ENCODE data around the gene FMN1. TPM values are rescaled to one million over a fixed set of nuclear protein-coding genes. Genes with fewer than 3 reads are reported as not detected.

The FMN1 gene
- total and polyA plus RNA-seq, 2 of the 8 experiments (the other 6 are each of a cell fraction or from before 2014, with no cell fraction given): 0.27 to 3.7 TPM

- H3K79me1 ChIP-seq (ENCODE audit: low read depth, low read length): no peaks in the 10 kb centered on the region
- no peak overlapping the region for H2BK15ac ChIP-seq (ENCODE audit: low read length)
- no peaks in the 10 kb centered on the region for H3K9me3 ChIP-seq (ENCODE audit: insufficient read depth in 2 of 2, low read depth in 1 of 2, low read length in 1 of 2)
- no peak overlapping the region for H3K4me3 ChIP-seq (ENCODE audit: extremely low read depth in 1 of 4, insufficient read depth in 2 of 4, low read depth in 3 of 4, low read length in 4 of 4)
- no peak for TF ChIP-seq SRF (IDR thresholded peaks at IDR 0.05; ENCODE audit: low read depth, low read length)
- TF ChIP-seq BCL11A (IDR thresholded peaks at IDR 0.05; ENCODE audit: low read depth in 2 of 2, low read length in 2 of 2): no peak
- no peak for TF ChIP-seq MAFK (IDR thresholded peaks at IDR 0.05; ENCODE audit: low read depth, low read length)
- TF ChIP-seq, protein P1, sequence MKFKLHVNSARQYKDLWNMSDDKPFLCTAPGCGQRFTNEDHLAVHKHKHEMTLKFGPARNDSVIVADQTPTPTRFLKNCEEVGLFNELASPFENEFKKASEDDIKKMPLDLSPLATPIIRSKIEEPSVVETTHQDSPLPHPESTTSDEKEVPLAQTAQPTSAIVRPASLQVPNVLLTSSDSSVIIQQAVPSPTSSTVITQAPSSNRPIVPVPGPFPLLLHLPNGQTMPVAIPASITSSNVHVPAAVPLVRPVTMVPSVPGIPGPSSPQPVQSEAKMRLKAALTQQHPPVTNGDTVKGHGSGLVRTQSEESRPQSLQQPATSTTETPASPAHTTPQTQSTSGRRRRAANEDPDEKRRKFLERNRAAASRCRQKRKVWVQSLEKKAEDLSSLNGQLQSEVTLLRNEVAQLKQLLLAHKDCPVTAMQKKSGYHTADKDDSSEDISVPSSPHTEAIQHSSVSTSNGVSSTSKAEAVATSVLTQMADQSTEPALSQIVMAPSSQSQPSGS (IDR thresholded peaks at IDR 0.05; ENCODE audit: low read length): no peak
- H3K14ac ChIP-seq (ENCODE audit: insufficient read length): no peak overlapping the region
- H3K4me2 ChIP-seq (ENCODE audit: insufficient read depth in 1 of 2, low read depth in 2 of 2, low read length in 2 of 2): no peak overlapping the region
- no peak overlapping the region for H2AK5ac ChIP-seq (ENCODE audit: low read depth, low read length)
- CTCF ChIA-PET (ENCODE audit: partially characterized antibody): interaction anchor here (1.0 kb wide), 1 partner anchor 46 kb away, joined by 3 read pairs; no protein-coding TSS in a partner anchor
- no peaks in the 10 kb centered on the region for H3K79me2 ChIP-seq (ENCODE audit: control insufficient read depth in 1 of 2, insufficient read depth in 2 of 2, low read length in 2 of 2)
- no peak overlapping the region for H3K56ac ChIP-seq (replicated peaks; ENCODE audit: insufficient read length, low read depth, low read length)
- no peak for FAIRE-seq
- no peak overlapping the region for H2BK5ac ChIP-seq (ENCODE audit: low read depth, low read length)
- no peaks in the 10 kb centered on the region for H4K20me1 ChIP-seq (replicated peaks in 1 of 2; ENCODE audit: control insufficient read depth in 1 of 2, insufficient read depth in 2 of 2, low read length in 2 of 2)
- H3K23ac ChIP-seq (ENCODE audit: insufficient read length): no peak overlapping the region
- H3K27me3 ChIP-seq (replicated peaks in 1 of 4; ENCODE audit: control insufficient read depth in 3 of 4, extremely low read depth in 1 of 4, insufficient read depth in 3 of 4, low read length in 3 of 4): no peaks in the 10 kb centered on the region
- H3K27ac ChIP-seq (ENCODE audit: low read depth, low read length): no peak overlapping the region
- 95% methylated on average over 2 of the region's 2 CpGs; no CpG with 5 or more reads in 1 of the 2 experiments for WGBS, 2 experiments (ENCODE audit: extremely low coverage in 1 of 2, insufficient coverage in 1 of 2, insufficient read length in 1 of 2, insufficient replicate concordance in 2 of 2, low coverage in 1 of 2, low lambda C conversion rate in 2 of 2, missing lambda C conversion rate in 1 of 2)
- no peak overlapping the region for H2BK12ac ChIP-seq (ENCODE audit: low read depth, low read length)
- H3K23me2 ChIP-seq (ENCODE audit: low read depth, low read length): no peaks in the 10 kb centered on the region
- no peak overlapping the region for H2BK120ac ChIP-seq (replicated peaks; ENCODE audit: low read depth, low read length)
- no peak overlapping the region for H2AFZ ChIP-seq (ENCODE audit: low read length)
- H3K18ac ChIP-seq (ENCODE audit: extremely low read depth, low read length): no peak overlapping the region
- H2BK20ac ChIP-seq (ENCODE audit: low read length): no peak overlapping the region
- no peak overlapping the region for H3K9ac ChIP-seq (replicated peaks in 1 of 4; ENCODE audit: extremely low read depth in 1 of 4, low read depth in 3 of 4, low read length in 3 of 4)
- no peak for DNase-seq (ENCODE audit: low read depth in 1 of 2, low spot score in 2 of 2)
- no peak overlapping the region for H3K4ac ChIP-seq (replicated peaks; ENCODE audit: insufficient read length, low read depth, low read length)
- no peaks in the 10 kb centered on the region for H3K4me1 ChIP-seq (replicated peaks in 1 of 4; ENCODE audit: control insufficient read depth in 3 of 4, insufficient read depth in 4 of 4, low read length in 3 of 4)
- no peak overlapping the region for H4K5ac ChIP-seq (ENCODE audit: insufficient read length, low read depth, low read length)
- H4K8ac ChIP-seq (ENCODE audit: extremely low read depth, insufficient read depth, low read length): no peak overlapping the region
- H4K91ac ChIP-seq (replicated peaks; ENCODE audit: insufficient read length, low read length): no peak overlapping the region
- POLR2A ChIA-PET (ENCODE audit: partially characterized antibody): no interaction called here
- H3K36me3 ChIP-seq (ENCODE audit: control insufficient read depth in 2 of 4, insufficient read depth in 4 of 4, low read length in 3 of 4): no peaks in the 10 kb centered on the region
Observed at GRCh38 chr15:33168444-33168843, 26.1 kb downstream of the FMN1 start.
